Stimulated activated CD8-positive, alpha-beta memory T cell treated with anti-CD3 and anti-CD28 coated beads, Interleukin-15, amount 100 ng/mL, for 24 hours (primary cell): ENCODE measurements around the gene OPN1MW2.
"Not testable (repeated sequence)": the region's sequence is repeated elsewhere in the genome, so short reads cannot be mapped to it uniquely, and the experiment has no call there.

ENCODE experiments used
- DNase-seq: peaks from one replicate; pipeline ENCODE4 v3.0.0-alpha.2; 2020; ENCODE audit warnings: low read depth

Gene OPN1MW2

GRCh38 chrX:154219456-154219855 is at the start of gene OPN1MW2:
Gene OPN1MW2, plus strand, starts transcription at chrX:154219756. Its CDS starts 60 bp downstream, at chrX:154219816.
- not testable (repeated sequence) for DNase-seq

DNA sequence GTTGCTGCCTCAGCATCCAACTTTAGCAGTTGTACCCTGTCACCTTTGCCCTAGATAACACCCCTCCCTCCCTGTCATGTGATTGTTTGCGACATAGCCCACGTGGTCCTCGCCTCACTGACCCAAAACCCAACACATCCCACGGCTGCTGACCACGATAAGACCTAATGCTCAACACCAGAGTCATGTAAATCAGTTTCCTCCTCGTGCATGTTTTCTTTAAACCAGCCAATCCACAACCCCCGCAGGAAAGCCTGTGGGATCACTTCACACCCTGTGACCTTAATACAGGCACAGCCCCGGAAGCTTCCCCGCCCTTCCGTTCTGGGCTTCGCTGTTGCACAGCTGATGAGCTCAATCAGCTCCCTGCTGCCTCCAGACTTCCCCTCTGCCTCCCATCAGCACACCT is 47.0 kb upstream of the OPN1MW2 start:
- not testable (repeated sequence) for DNase-seq

DNA sequence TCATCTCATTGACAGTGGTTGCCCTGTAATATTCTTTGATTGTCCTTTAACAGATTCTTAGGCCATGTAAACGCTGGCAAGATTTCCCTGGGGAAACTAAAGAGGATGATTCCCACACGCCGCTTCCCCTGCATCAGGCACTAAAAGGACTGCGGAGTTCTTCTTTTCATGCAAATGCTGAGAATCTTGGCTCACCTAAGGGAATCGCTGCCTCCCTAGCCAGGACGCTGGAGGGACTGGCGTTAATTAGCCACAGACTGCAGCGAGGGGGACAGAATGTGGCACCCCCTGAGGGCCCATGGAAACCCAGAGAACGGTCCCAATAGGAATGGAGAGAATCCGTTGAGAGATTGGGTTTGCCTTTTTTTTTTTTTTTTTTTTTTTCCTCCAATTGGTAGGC is 45.2 kb upstream of the OPN1MW2 start:
- DNase-seq, result not testable (repeated sequence)

DNA sequence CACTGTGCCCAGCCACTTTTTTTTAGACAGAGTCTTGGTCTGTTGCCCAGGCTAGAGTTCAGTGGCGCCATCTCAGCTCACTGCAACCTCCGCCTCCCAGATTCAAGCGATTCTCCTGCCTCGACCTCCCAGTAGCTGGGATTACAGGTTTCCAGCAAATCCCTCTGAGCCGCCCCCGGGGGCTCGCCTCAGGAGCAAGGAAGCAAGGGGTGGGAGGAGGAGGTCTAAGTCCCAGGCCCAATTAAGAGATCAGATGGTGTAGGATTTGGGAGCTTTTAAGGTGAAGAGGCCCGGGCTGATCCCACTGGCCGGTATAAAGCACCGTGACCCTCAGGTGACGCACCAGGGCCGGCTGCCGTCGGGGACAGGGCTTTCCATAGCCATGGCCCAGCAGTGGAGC is 37.3 kb upstream of the OPN1MW2 start, which contains the start of gene OPN1MW:
Gene OPN1MW (plus strand): TSS at position 301 of the 400 bp plus-strand sequence. CDS start 82 bp downstream, at position 383.
- DNase-seq, result not testable (repeated sequence)

- DNase-seq, result not testable (repeated sequence)
These were observed 35.8 kb upstream of the OPN1MW2 start for GRCh38 chrX:154183794-154184193.

DNA sequence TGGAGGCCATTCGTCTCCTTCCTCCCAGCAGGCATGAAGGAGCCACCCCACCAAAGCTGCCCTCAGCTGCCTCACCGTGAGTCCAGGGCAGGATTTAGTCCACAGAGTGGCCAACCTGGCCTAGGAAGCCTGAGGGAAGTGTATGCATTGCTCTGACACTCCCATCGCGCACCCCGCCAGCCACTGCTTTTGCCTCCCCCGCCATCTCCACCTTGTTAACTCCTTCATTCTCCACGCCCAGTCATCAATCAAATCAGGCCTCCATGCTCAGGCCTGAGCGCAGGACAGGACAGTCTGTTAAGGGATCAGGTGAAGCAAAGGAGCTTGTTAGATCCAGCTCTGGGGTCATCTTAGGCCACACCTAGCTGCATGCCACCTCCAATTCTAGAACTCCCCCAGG is 26.7 kb upstream of the OPN1MW2 start:
- not testable (repeated sequence) for DNase-seq

- not testable (repeated sequence) for DNase-seq
These were observed 25.2 kb upstream of the OPN1MW2 start for GRCh38 chrX:154194316-154194715.

DNA sequence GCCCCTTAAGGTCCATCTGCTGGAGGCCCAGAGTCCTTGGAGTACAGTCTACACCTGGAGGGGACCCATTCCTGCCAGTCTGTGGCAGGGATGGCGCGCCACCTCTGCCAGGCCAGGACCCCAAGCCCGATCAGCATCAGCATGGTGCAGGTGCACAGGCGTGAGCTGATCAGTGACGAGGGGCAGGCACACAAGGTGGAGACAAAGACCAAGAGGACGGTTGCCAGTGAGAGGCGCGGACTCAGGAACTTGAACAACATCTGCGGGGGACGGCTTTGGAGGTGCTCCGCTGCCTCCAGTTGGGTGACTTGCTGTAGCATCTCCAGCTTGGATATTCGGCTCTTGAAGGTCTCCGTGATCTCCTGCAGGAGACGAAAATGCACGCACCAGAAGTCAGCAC is 23.1 kb upstream of the OPN1MW2 start:
- DNase-seq, result not testable (repeated sequence)

DNA sequence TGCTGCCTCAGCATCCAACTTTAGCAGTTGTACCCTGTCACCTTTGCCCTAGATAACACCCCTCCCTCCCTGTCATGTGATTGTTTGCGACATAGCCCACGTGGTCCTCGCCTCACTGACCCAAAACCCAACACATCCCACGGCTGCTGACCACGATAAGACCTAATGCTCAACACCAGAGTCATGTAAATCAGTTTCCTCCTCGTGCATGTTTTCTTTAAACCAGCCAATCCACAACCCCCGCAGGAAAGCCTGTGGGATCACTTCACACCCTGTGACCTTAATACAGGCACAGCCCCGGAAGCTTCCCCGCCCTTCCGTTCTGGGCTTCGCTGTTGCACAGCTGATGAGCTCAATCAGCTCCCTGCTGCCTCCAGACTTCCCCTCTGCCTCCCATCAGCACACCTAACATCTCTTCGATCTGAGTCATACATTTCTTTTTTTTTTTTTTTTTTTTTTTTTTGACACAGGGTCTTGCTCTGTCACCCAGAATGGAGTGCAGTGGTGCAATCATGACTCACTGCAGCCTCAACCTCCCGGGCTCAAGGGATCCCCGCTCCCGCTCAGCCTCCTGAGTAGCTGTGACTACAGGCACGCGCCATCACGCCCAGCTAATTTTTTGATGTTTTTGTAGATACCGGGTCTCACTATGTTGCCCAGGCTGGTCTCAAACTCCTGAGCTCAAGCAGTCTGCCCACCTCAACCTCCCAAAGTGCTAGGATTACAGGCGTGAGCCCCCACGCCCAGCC is 9.7 kb upstream of the OPN1MW2 start:
- DNase-seq, result not testable (repeated sequence)

- DNase-seq, result not testable (repeated sequence)
These were observed 8.5 kb upstream of the OPN1MW2 start for GRCh38 chrX:154211057-154211456.

DNA sequence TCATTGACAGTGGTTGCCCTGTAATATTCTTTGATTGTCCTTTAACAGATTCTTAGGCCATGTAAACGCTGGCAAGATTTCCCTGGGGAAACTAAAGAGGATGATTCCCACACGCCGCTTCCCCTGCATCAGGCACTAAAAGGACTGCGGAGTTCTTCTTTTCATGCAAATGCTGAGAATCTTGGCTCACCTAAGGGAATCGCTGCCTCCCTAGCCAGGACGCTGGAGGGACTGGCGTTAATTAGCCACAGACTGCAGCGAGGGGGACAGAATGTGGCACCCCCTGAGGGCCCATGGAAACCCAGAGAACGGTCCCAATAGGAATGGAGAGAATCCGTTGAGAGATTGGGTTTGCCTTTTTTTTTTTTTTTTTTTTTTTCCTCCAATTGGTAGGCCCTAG is 8.1 kb upstream of the OPN1MW2 start:
- DNase-seq, result not testable (repeated sequence)

DNA sequence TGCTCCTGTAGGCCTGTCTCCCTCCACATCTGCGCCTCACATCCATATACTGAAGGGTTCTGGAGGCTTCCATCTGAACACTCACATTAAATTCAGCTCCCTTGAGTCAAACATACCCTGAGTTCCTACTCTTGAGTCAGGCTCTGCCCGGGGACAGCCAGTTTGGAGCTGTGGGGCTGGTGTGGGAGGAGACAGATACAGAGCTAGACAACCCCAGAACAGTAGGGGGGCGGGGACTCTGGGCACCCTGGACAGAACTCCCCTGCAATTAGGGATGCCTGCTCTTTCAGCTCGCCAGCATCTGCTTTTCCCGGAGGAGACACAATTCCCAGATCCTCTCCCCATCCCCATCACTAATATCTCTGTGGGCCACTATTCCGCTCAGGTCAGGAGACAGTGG is 5.7 kb downstream of the OPN1MW2 start:
- not testable (repeated sequence) for DNase-seq

- not testable (repeated sequence) for DNase-seq
These were observed 7.2 kb downstream of the OPN1MW2 start for GRCh38 chrX:154226706-154227105.

GRCh38 chrX:154231443-154231842 is 11.9 kb downstream of the OPN1MW2 start:
- not testable (repeated sequence) for DNase-seq

- DNase-seq, result not testable (repeated sequence)
These were observed 14.1 kb downstream of the OPN1MW2 start for GRCh38 chrX:154233620-154234019.

DNA sequence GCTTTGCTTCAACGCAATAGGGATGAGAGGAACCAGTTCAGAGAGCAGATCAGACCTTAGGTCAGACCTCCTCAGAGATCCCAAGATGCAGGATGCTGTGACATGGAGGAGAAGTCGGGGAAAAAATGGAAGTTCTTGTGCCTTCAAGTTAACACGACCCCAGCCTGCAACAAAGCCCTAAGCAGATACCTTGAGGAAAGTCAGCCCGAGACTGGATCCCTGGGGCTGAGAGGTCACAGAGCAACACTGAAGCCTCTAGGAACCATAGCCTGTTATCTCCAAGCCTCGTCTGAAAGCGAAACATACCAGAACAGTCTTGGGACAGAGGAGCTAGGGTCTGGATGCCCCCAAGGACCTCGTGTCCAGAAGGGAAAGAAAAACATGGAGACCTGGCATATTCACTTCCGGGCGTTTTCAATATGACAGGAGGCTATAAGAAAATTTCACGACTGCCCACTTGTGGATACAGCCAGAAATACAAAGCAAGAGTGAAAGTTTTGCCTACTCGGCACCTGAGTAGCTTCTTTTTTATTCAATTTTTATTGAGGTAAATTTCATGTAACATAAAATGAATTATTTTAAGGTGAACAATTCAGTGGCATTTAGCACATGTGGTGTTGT is 19.5 kb downstream of the OPN1MW2 start:
- not testable (repeated sequence) for DNase-seq

DNA sequence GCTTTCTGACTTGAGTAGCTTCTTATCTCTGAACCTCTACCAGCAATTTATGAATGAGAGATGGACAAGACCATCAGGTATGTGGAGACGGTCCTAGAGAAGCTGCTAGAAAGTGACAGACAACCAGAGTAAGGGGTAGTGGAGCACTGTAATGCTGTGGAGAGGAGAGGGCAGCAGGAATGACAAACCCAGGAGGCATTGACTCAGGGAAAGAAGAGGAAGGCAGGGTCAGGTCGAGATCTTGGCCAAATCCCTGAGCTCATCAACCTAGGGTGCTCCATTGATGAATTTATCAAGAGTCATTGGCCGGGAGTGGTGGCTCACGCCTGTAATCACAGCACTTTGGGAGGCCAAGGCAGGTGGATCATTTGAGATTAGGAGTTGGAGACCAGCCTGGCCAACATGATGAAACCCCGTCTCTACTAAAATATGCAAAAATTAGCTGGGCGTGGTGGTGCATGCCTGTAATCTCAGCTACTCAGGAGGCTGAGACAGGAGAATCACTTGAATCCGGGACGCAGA is 20.5 kb downstream of the OPN1MW2 start:
- DNase-seq, result not testable (repeated sequence)

GRCh38 chrX:154247377-154248045 is 28.0 kb downstream of the OPN1MW2 start:
- not testable (repeated sequence) for DNase-seq

DNA sequence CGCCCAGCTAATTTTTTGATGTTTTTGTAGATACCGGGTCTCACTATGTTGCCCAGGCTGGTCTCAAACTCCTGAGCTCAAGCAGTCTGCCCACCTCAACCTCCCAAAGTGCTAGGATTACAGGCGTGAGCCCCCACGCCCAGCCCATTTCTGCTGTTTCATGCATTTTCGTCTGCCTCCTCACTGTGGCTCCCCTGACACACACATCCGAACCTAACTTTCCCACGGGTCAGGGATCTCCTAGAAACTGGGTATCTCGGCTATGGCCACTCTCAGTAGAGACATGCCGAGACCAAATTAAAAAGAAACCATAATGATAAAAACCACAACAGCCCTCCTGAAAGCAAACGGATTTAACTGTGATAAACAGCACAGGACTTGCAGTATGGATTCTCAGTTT is 28.5 kb downstream of the OPN1MW2 start:
- not testable (repeated sequence) for DNase-seq

- DNase-seq, result not testable (repeated sequence)
These were observed 37.7 kb downstream of the OPN1MW2 start, which contains the start of gene OPN1MW3 for GRCh38 chrX:154257282-154257681. Gene OPN1MW3, plus strand, starts transcription at chrX:154257582. Its CDS starts 38 bp downstream, at chrX:154257620.

DNA sequence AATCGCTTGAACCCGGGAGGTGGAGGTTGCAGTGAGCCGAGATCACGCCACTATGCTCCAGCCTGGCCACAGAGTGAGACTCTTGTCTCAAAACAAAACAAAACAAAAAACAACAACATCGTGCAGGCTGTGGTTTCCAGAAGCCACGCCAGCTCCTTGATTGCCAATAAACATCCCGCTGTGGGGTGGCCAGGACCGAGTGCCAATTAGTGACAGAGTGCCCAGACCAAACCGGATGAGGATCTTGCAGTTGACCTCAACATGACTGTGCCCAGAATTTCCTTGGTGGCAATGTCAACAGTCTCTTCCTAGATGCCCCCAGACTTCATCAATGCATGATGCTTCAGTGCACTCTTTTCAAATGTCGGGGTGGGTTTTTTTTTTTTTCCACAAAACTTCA is 39.2 kb downstream of the OPN1MW2 start:
- not testable (repeated sequence) for DNase-seq

GRCh38 chrX:154263072-154263471 is 43.5 kb downstream of the OPN1MW2 start:
- DNase-seq, result not testable (repeated sequence)
